Activated gamma-delta T cell treated with Interleukin-2 at 50 U/mL for 16 hours (primary cell): ENCODE measurements around the gene IFI27L1.

Experiments
- DNase-seq: peaks from one replicate; pipeline ENCODE4 v3.0.0-alpha.2; 2020

IFI27L1 gene

DNA sequence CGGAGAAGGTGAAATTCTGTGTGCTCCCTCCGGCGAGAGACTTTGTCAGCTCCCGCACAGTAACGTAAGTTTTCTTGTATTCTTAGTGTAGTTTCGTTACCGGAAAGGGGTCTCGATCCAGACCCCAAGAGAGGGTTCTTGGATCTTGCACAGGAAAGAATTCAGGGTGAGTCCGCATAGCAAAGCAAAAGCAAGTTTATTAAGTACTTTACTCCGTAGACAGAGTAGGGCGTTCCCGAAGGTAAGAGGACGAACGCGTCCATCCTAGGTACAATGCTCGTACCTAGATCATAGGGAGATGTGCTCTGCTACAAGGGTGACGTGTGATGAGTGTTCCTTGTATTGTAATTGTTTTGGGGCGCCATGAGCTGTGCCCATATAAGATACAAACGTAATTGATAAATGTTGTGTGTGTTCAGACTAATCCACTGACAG is 293 bp downstream of the IFI27L1 start:
- no peak for DNase-seq

DNA sequence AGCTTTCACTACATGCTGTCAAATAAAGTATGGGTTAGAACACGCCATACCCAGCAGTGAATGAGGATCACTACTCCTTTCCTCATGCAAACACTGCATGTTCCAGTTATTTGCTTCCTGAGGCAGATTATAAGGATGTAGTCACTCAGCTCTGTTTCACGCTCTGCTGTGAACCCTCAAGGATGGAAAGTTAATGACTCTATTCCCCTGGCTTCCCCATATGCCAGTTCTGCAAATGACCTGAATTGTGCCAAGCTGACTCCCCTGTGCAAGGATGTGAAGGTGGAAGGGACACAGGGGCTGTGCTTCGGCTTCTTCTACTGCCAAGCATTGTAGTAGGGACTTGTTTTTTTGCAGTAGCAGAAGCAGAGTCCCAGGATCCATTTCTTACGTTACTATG is 6.8 kb downstream of the IFI27L1 start:
- no peak for DNase-seq

DNA sequence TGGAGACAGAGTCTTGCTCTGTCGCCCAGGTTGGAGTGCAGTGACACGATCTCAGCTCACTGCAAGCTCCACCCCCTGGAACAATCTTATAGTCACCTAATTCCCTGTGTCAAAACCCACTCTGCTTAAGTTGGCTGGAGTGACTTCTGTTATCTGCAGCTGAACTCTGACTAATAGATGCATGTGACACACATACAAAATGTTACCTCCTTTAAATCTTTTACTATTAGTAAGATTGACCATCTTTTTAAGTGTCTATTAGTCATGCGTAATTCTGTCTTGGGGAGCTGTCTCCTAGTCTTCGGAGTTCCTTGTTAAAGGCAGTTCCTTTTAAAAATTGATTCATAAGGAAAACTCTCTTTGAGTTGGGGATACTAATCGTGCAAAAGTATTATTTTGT is 7.4 kb downstream of the IFI27L1 start:
- no peak for DNase-seq

DNA sequence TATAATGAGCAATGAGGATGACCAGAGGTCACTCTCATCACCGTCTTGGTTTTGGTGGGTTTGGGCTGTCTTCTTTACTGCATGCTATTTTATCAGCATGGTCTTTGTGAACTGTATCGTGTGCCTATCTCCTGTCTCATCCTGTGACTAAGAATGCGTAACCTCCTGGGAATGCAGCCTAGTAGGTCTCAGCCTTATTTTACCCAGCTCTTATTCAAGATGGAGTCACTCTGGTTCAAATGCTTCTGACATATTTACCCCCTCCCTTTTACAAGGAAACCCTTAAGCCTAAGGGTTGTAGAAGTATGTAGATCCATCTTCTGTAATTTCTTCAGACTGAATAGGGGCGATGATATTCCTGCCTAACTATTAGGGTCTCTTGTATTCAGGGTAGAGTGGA is 8.4 kb downstream of the IFI27L1 start:
- no peak for DNase-seq

DNA sequence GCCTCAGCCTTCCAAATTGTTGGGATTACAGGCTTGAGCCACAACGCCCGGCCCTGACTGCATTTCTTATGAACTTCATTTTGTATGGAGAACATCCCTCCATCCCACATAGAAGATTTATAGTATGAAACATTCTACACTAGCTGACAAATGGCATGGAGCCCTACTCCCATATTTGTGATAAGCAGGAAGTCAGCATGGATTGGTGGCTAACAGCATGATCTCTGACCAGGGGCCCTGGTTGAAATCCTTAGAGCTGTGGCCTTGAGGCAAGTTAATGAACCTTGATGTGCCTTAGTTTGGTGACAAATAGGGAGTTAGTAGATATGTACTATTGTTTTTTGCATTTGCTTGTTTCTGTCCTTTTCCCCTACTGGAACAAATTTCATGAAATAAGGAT is 12.3 kb downstream of the IFI27L1 start:
- no peak for DNase-seq

DNA sequence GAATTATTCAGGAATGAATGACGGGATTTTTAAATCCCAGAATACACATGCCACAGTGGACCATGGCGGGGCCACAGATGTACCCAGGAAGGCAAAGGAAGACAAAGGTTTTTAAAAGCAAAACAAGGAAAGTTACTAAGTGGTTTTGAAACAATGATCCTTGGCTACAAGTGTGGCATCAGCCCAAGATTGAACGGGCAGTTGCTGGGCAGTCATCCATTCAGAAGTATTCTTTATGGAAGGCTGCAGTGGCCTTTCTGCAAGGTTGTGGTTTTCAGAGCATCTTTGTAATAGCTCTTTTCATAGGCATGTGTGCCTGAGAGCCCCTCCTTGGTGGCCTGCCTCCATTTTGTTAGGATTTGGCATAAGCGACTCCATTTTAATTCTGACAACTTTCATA is 16.0 kb downstream of the IFI27L1 start:
- DNase-seq = no peak

DNA sequence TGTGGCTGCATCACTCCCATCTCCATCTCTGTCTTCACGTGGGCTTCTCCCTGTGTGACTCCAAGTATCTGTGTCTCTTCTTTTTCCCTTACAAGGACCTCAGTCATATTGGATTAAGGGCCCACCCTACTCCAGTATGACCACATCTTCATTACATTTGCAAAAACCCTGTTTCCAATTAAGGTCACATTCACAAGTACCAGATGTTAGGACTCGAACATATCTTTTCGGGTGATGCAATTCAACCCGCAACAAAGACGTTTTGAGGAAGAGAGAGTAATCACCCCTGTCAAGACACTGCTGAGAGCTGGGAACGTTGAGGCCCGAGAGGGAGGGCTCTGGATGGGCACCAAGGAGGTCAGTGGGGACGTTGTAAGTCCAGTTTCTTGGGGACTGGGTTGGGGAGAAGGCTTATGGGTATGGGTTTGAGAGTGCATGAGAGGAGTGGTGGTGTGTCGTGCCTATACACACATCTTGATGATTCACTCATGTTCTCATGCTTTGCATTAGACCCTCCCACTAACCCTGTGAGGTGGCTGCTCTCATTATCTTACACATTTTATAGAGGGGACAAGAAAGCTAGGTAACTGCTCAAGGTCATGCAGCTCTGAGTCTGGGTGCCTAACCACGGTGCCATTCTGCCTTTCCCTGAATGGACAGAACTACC is 17.3 kb downstream of the IFI27L1 start:
- no peak for DNase-seq

DNA sequence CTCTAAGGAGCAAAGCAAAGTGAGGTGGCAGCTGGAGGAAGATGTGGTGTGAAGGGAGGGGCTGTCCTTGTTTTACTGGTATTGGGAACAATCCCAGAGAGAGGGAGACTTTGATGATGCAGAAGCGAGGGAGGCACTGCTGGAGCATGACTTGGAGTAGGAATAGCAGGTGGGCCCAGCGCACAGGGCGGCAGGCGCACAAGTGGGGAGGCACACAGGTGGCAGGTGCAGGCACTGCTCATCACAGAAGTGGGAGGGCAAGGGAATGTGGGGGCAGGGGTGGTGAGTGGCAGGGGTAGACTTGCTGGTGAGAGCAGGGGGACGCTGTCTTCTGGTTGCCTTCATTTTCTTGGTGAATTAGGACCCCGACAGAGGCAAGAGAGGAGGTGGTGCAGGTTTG is 17.9 kb downstream of the IFI27L1 start:
- no peak for DNase-seq

DNA sequence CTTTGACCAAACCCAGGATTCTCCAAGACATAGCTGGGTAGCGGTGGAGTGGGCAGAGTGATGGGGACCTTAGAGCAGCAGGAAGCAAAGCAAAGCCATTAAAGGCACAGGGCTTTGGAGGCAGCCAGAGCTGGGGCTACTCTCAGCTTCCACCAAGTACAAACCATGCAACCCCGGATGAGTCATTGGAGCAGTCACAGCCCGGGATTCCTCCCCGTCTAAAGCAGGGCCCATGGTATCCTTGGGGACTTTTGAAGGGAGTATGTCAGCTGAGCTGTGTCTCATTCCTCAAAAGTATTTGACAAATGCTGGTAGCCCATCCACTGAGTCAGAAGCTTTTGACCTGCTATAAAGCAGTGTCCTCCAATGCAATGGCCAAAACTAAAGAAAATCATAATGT is 19.7 kb downstream of the IFI27L1 start:
- DNase-seq = no peak

DNA sequence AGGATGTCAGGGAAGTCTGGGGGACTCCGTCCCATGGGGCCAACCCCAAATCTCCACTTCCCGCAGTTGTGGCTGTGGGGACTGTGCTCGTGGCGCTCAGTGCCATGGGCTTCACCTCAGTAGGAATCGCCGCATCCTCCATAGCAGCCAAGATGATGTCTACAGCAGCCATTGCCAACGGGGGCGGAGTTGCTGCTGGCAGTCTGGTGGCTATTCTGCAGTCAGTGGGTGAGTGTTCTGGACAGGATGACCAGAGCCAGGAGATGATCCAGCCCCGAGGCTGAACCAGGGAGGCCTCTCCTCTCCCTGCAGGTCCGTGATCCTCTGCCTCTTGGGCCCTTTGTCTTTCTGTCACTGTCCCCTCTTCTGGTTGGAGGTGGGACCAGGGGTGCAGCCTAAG is 20.6 kb downstream of the IFI27L1 start:
- no peak for DNase-seq

DNA sequence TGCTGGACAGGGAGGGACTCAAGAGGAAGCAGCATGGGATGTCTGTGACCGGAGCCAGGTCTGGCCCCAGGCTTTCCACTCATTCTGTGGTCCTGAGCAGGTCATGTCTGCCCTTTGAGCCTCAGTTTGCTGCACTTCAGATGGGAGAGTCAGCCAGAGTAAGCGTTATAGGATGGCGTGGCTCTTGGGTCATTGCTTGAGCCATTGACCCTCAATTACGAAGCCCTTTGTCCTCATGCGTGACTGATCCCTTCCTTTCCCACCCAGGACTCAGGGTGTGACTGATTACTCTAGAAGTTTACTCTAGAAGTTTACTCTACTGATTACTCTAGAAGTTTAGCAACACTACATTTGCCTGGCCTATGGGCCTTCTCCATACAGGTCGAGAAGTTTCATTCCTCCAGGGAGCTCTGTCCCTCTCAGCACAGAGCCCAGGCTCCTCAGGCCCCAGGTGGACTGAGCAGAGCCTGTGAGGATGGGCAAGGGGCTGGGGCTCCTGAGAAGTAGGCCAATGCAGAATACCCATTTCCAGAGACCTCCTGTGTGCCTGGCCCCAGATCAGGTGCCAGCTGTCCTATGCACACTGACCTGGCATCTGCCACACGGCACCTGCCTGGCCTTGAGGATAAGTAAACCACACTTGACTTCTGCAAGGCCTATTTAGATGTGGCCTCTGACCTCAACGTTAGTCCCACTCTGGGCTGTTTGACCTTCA is 21.8 kb downstream of the IFI27L1 start:
- no peak for DNase-seq

DNA sequence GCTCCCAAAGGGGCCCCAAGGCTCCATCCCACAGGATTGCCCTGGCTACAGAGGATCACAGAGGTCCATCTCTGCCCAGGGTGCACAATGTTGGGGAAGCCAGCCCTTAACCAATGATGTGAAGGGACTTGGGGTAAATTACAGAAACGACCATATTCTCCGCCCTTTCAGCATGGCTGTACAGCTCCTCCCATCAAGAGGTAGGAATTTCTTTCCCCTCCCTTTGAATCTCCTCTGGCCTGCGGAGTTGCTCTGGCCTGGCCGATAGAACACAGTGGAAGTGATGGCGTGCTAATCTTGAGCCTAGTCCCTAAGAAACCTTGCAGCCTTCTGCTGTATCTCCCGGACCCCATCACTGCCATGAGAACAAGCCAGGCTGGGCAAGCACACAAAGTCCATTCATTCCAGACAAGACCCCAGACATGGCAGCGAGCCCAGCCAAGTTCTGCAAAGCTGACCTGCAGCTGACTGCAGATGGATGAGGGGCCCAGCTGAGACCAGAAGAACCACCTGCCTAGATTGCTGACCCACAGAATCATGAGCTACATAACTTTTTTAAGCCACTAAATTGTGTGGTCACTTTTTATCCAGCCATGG is 22.5 kb downstream of the IFI27L1 start:
- DNase-seq = no peak

DNA sequence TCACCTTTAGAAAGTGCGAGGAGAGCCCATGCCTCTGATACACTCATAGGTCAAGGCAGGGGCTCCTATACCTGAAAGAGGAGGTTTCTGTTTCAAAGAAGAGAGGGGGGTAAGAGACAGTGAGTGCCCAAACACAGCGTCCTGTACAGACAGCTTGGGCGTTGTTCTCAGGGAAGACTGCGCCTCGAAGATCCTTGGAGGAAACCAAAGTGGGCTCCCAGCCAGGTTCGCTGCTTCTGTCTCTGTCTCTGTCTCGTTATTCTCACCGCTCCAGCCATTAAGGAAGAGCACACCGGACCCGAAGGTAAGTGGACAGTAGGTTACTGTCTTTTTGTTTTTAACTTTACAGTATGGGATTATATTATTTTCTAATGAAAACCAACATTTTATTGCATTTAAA is 23.6 kb downstream of the IFI27L1 start:
- no peak for DNase-seq

DNA sequence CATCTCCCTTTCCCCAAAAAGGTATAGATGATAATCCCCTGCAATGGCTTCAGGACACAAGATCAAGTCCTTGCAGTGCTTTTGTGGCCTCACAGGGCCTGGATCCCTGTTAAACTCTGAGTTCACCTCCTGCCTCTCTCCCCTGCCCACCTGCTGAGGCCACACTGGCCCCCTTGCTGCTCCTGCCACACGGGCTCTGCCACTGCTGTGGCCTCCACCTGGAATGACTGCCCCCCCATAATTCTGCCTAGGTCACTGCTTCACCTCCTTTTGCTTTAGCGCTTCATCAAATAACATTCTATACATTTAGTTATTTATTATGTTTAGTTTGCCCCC is 28.8 kb downstream of the IFI27L1 start:
- no peak for DNase-seq

DNA sequence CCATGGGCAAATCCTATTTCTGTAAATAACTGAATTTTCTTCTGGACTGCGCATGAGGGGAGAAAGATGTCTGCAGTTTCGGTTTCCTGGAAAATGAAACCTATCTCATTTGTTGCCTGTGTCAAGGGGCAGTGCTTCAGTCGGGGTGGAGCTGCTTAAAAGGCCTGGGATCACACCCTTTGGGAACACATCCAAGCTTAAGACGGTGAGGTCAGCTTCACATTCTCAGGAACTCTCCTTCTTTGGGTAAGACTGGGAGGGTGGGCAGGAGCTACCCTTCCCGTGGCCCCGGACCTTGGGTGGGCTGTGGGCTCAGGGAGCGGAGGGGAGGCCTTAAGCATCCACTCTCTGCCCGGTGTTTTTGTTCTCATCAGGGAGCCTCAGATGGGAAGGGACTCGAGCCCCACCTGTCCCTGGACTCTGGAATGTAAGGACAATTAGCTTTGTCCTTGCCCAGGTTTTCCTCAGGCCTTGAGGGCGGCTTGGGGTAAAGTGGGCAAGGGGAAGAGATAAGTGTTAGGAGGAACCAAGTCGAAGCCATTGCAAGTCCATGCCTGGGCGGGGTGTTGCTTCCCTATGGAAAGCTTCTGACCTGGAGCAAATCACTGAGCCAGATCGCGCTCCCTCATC is 29.6 kb downstream of the IFI27L1 start, which contains the start of gene IFI27:
Gene IFI27, plus strand, starts transcription at position 185 of the 630 bp plus-strand sequence.
- DNase-seq = no peak

DNA sequence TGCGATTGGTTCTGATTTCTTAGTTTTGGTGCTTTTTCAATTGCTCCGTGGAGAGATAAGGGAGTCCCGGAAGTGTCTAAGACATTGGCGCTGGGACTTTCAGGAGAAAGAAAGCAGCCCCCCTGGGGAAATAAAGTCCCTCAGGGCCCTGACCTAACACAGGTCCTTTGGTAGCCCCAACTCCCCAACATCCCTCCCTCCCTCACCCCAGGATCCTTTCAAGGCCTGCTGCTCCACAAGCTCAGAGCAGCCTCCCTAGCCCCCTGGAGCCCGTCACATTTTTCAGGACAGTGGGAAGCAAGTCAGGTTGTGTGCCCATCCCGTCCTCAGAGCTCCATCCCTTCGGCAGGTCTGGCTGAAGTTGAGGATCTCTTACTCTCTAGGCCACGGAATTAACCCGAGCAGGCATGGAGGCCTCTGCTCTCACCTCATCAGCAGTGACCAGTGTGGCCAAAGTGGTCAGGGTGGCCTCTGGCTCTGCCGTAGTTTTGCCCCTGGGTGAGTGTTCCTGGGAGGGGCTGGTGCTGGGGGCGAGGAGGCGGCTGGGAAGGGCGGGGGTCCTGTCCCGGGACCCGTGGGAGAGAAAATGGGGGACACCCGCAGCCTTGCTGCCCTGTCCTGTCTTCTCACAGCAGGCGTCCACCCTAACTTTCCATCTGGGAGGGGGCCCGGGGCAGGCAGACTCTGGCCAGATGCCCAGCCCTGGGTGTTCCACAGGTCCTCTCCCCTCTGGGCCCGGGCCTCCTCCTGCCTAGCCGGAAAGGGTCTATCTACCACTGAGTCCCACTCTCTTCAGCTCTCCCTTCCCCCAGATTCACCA is 30.4 kb downstream of the IFI27L1 start:
- DNase-seq = no peak

DNA sequence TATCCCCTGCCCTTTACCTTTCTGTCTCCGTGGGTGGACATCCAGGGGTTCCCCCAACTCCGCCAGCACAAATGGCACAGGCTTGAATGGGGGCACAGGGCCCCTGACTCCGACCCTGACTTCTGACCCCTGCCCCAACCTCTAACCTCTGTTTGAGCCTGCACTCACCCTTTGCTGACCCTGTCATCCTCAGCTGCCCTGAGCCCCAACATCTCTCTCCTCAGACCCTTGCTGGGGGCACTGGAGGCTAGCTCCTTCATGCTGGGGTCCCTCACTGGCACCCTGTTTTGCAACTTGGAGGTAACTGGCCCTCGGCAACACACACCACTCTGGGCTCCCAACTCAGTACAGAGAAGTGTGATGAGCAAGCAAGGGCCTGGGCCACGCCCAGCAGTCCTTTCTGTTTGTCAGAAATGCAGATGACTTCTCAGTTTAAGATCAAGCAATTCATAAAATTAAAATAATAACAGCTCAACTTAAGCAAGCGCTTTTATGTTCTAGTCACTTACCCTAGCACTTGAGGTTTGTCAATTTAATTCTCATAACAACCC is 31.5 kb downstream of the IFI27L1 start:
- DNase-seq = no peak

DNA sequence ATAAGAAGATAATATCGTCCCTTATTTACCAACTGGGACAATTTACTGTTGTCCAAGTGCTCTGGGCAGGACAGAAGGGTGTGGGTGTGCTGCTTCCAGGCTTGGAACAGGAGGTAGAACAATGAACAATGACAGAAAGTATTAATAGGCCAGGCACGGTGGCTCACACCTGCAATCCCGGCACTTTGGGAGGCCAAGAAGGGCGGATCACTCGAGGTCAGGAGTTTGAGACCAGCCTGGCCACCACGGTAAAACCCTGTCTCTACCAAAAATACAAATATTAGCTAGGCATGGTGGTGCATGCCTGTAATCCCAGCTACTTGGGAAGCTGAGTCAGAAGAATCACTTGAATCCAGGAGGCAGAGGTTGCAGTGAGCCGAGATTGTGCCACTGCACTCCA is 32.0 kb downstream of the IFI27L1 start:
- no peak for DNase-seq

DNA sequence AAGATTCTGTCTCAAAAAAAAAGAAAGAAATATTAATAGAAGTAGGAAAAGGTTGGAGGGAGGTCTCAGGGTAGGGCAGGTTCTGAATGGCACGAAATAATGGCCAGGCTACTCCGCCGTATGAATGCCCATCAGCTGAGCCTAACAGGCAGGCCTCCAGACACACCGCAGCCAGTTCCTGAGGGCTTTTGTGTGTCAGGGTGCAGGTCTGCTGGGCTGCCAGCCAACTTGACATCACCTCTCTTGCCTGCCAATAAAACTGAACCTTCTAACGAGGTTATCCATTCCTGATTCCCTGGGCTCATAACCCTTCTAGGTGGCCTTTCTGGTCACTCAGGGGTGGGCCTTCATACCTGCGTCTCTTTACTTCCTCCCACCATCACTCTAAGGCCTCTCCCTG is 32.4 kb downstream of the IFI27L1 start:
- DNase-seq = no peak

DNA sequence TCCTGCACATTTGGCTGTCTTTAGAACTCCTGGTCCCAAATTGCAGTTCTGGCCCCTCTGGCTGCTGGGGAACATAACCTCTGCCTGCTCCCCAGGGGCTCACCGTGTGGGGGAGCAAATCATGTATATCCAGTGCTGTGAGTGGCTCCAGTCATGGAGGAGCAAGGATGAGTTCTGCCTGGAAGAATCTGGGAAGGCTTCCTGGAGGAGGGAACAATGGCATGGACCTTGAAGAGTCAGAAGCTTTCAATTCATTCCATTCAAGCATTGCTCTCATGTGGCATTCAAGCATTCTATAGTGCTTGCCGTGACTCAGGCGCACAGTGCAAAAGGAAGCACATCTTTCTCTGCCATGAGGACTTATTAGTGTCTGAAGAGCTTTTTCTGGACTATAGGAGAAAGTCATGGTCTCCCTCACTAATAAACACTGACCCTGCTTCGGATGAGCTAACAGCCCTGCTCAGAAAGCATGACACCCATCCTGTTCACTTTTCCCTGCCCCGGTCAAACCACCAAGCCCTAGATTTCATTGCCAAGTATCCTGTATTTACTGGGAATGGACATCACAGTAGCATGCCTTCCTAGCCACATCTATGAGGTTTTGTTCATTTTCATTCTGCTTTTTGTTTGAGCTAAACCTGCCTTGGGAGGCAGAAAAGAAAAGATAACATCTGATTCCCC is 32.9 kb downstream of the IFI27L1 start:
- no peak for DNase-seq

DNA sequence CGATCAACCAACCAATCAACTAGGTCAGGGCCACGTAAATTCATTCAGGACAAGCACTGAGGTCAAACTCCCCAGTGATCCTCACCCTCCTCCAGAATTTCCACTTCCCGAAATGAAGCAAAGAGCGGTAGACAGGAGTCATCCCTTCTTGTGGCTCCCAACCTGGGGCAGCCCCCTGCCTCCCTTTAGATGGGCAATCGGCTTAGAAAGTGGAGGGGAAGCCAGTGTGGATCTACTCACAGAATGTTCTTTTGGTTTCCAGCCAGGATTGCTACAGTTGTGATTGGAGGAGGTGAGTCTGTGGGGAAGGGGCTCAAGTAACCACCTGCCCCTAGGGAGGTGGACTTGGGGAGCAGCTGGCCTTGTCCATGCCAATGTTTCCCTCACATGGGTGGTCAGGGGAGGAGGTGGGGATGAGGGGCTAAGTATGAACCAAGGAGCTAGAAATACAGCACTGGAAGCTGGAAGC is 33.5 kb downstream of the IFI27L1 start:
- no peak for DNase-seq

DNA sequence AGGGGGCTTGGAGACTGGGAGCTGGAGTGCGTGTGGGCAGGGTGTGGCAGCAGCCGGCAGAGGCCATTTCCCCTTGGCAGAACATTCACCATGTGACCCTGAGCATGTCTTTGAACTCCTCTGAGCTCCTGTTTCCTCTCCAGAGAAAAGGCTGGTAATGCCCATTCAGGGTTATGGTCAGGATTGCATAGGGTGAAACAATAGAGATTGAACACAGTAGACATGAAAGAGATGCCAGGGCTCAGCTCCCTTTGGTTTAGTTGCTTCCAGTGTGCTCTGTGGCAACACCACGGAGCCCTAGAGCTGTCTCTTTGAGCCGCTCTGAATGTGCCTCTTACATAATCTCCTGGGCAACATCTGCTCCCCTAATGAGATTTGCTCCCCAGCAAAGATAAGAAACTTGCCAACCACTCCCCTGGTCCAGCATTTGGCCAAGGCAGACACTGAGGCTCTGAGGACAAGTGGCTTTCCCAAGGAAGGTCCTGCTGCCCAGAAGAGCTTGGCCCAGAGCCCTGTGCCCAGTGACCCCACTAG is 34.0 kb downstream of the IFI27L1 start:
- no peak for DNase-seq
